GM13976 (cell line): ENCODE measurements around the gene GNAS.
"Not testable (repeated sequence)": the region's sequence is repeated elsewhere in the genome, so short reads cannot be mapped to it uniquely, and the experiment has no call there.

ENCODE experiments used
- DNase-seq: peaks from one replicate; pipeline ENCODE4 v3.0.0; 2012; ENCODE audit warnings: low spot score
- CTCF ChIP-seq: IDR thresholded peaks from 2 replicates; pipeline ENCODE4 v1.5.1; 2012; ENCODE audit warnings: borderline replicate concordance, mild to moderate bottlenecking; ENCODE audit not compliant: insufficient read depth; ENCODE audit errors: extremely low read depth, missing control alignments, control extremely low read depth
- in situ Hi-C: fragments of 300-500 bp; cut with MboI; formaldehyde crosslinking; loops from one replicate; pipeline ENCODE4 v1.12.0; 2022; ENCODE audit warnings: low sequenced_read_pairs, mixed read lengths, inconsistent platforms; ENCODE audit not compliant: unreplicated experiment

Gene GNAS

GRCh38 chr20:58819921-58820320 lies 32.6 kb upstream of the GNAS start:
- no peak for DNase-seq
- TF ChIP-seq CTCF = no peak
- in situ Hi-C loops = no loop called here

GRCh38 chr20:58820515-58820914 lies 32.0 kb upstream of the GNAS start:
- in situ Hi-C loops, DNase-seq: not testable (repeated sequence)

- no peak for DNase-seq
- TF ChIP-seq CTCF = no peak
- in situ Hi-C loops = no loop called here
These were observed 30.4 kb upstream of the GNAS start for GRCh38 chr20:58822149-58822548.

- in situ Hi-C loops = no loop called here
- TF ChIP-seq CTCF = no peak
- no peak for DNase-seq
These were observed 29.5 kb upstream of the GNAS start for GRCh38 chr20:58822748-58823730.

- no peak for TF ChIP-seq CTCF
- in situ Hi-C loops = loop anchor here (25.0 kb wide), 1 partner anchor 588 kb away; the partner anchor contains the start of gene ANKRD60
- no peak for DNase-seq
These were observed 27.7 kb upstream of the GNAS start for GRCh38 chr20:58824843-58825242.

- DNase-seq = no peak
- in situ Hi-C loops = loop anchor here (25.0 kb wide), 1 partner anchor 588 kb away; the partner anchor contains the start of gene ANKRD60
- TF ChIP-seq CTCF = no peak
These were observed 27.1 kb upstream of the GNAS start for GRCh38 chr20:58825450-58825849.

- in situ Hi-C loops = loop anchor here (25.0 kb wide), 1 partner anchor 589 kb away; the partner anchor contains the start of gene ANKRD60
- no peak for TF ChIP-seq CTCF
- no peak for DNase-seq
These were observed 26.2 kb upstream of the GNAS start for GRCh38 chr20:58826271-58826670.
